ENCODE measurements around the gene MT1F. TPM values are rescaled to one million over a fixed set of nuclear protein-coding genes. Genes with fewer than 3 reads are reported as not detected.

Gene MT1F
- total RNA-seq, 1 experiment from 2014 or later: 2.1 TPM

DNA sequence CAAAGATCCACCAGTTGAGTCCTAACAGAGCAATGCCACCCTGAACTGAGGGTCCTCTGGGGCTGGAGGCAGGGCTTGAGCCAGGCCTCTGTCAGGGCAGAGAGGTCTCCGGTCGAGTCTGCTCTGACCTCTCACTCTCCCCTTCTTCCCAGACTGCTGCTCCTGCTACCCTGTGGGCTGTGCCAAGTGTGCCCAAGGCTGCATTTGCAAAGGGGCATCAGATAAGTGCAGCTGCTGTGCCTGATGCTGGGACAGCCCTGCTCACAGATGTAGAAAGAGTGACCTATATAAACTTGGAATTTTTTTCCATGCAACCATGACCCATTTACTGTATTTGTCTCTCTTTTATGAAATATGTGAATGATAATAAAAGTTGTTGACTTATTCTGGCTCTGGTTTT lies 8.5 kb upstream of the MT1F start:
- Histone ChIP-seq H3K36me3 (ENCODE audit: control insufficient read depth, insufficient read depth, low read length) (no peaks in the 10 kb centered on the region), H3K4me3 (ENCODE audit: low read depth in 2 of 2, low read length in 2 of 2) (no peak overlapping the region), H3K4me1 (ENCODE audit: control insufficient read depth, insufficient read depth, low read length) (no peaks in the 10 kb centered on the region), H3K27ac (ENCODE audit: low read length) (no peak overlapping the region), H3K9me3 (ENCODE audit: control insufficient read depth, insufficient read depth, low read depth, low read length) (no peaks in the 10 kb centered on the region), H3K27me3 (ENCODE audit: control insufficient read depth, insufficient read depth, low read length) (no peaks in the 10 kb centered on the region)
- no peak for DNase-seq (ENCODE audit: low read depth, low spot score)
- intact Hi-C loops (cut with micrococcal nuclease; ENCODE audit: unreplicated experiment) (no loop called here), in situ Hi-C loops (cut with HindIII; ENCODE audit: low pct_unique_long_range_greater_than_20kb, low sequenced_read_pairs) (no loop called here)
- TF ChIP-seq, protein P1, sequence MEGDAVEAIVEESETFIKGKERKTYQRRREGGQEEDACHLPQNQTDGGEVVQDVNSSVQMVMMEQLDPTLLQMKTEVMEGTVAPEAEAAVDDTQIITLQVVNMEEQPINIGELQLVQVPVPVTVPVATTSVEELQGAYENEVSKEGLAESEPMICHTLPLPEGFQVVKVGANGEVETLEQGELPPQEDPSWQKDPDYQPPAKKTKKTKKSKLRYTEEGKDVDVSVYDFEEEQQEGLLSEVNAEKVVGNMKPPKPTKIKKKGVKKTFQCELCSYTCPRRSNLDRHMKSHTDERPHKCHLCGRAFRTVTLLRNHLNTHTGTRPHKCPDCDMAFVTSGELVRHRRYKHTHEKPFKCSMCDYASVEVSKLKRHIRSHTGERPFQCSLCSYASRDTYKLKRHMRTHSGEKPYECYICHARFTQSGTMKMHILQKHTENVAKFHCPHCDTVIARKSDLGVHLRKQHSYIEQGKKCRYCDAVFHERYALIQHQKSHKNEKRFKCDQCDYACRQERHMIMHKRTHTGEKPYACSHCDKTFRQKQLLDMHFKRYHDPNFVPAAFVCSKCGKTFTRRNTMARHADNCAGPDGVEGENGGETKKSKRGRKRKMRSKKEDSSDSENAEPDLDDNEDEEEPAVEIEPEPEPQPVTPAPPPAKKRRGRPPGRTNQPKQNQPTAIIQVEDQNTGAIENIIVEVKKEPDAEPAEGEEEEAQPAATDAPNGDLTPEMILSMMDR (IDR thresholded peaks at IDR 0.05): no peak
- TF ChIP-seq SIN3A (IDR thresholded peaks at IDR 0.05; ENCODE audit: borderline replicate concordance, insufficient read depth, low read depth, low read length) (no peak), POLR2AphosphoS5 (IDR thresholded peaks at IDR 0.05; ENCODE audit: low read depth, low read length) (no peak), TCF7L2 (IDR thresholded peaks at IDR 0.05; ENCODE audit: low read depth, low read length) (no peak)
- TF ChIP-seq, protein P2, sequence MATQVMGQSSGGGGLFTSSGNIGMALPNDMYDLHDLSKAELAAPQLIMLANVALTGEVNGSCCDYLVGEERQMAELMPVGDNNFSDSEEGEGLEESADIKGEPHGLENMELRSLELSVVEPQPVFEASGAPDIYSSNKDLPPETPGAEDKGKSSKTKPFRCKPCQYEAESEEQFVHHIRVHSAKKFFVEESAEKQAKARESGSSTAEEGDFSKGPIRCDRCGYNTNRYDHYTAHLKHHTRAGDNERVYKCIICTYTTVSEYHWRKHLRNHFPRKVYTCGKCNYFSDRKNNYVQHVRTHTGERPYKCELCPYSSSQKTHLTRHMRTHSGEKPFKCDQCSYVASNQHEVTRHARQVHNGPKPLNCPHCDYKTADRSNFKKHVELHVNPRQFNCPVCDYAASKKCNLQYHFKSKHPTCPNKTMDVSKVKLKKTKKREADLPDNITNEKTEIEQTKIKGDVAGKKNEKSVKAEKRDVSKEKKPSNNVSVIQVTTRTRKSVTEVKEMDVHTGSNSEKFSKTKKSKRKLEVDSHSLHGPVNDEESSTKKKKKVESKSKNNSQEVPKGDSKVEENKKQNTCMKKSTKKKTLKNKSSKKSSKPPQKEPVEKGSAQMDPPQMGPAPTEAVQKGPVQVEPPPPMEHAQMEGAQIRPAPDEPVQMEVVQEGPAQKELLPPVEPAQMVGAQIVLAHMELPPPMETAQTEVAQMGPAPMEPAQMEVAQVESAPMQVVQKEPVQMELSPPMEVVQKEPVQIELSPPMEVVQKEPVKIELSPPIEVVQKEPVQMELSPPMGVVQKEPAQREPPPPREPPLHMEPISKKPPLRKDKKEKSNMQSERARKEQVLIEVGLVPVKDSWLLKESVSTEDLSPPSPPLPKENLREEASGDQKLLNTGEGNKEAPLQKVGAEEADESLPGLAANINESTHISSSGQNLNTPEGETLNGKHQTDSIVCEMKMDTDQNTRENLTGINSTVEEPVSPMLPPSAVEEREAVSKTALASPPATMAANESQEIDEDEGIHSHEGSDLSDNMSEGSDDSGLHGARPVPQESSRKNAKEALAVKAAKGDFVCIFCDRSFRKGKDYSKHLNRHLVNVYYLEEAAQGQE (IDR thresholded peaks at IDR 0.05; ENCODE audit: insufficient read depth in 1 of 2, low read depth in 2 of 2, low read length in 1 of 2): no peak
- CTCF ChIA-PET: no interaction called here
- POLR2A ChIA-PET: no interaction called here
- no TSS peak for BruUV-seq (replicated peaks)
- no peak for ATAC-seq

DNA sequence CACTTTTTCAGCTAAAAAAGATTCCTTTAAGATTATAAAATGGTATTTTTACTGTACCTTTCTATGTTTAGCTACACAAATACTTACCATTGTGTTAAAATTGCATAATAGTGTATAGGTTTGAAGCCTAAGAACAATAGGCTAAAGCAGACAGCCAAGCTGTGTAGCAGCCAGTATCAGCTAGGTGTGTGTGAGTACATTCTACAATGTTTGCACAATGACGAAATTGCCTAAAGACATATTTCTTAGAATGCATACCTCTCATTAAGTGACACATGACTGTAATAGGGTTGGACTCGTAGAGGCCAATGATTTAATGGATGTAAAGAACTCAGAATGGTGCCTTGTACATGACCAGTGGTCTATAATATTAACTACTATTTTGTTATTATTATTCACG lies 7.9 kb upstream of the MT1F start:
- Histone ChIP-seq H3K36me3 (ENCODE audit: control insufficient read depth, insufficient read depth, low read length) (no peaks in the 10 kb centered on the region), H3K27ac (ENCODE audit: low read length) (no peak overlapping the region), H3K27me3 (ENCODE audit: control insufficient read depth, insufficient read depth, low read length) (no peaks in the 10 kb centered on the region), H3K4me1 (ENCODE audit: control insufficient read depth, insufficient read depth, low read length) (no peaks in the 10 kb centered on the region), H3K9me3 (ENCODE audit: control insufficient read depth, insufficient read depth, low read depth, low read length) (no peaks in the 10 kb centered on the region), H3K4me3 (ENCODE audit: low read depth in 2 of 2, low read length in 2 of 2) (no peak overlapping the region)
- BruUV-seq (replicated peaks): no TSS peak
- TF ChIP-seq TCF7L2 (IDR thresholded peaks at IDR 0.05; ENCODE audit: low read depth, low read length): no peak
- ChIA-PET CTCF (no interaction called here), POLR2A (no interaction called here)
- ATAC-seq (no peak), DNase-seq (ENCODE audit: low read depth, low spot score) (no peak)
- intact Hi-C loops (cut with micrococcal nuclease; ENCODE audit: unreplicated experiment) (no loop called here), in situ Hi-C loops (cut with HindIII; ENCODE audit: low pct_unique_long_range_greater_than_20kb, low sequenced_read_pairs) (no loop called here)

DNA sequence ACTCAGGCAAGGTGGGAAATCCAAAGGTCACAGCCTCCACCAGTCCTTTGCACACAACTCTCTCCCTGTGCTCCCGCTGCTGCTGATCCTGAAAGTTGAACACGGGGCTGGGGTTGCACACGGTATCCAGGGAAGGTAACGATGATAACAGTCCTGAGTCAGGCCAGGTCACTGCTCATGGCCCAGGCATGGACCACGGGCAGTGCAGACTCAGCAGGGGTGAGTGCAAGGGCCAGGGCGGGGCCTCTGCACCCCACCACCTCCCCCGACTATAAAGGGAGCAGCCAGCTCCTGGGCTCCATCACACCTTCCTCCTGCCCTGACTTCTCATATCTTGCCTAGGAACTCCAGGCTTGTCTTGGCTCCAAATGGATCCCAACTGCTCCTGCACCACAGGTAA lies 6.2 kb upstream of the MT1F start, which contains the start of gene MT1B:
MT1B (plus strand) TSS at position 301 of the 400 bp plus-strand sequence; CDS start at position 369, 68 bp downstream.
- Histone ChIP-seq H3K27me3 (ENCODE audit: control insufficient read depth, insufficient read depth, low read length) (no peaks in the 10 kb centered on the region), H3K36me3 (ENCODE audit: control insufficient read depth, insufficient read depth, low read length) (no peaks in the 10 kb centered on the region), H3K4me3 (ENCODE audit: low read depth in 2 of 2, low read length in 2 of 2) (no peak within 1 kb of the TSS), H3K4me1 (ENCODE audit: control insufficient read depth, insufficient read depth, low read length) (no peaks in the 10 kb centered on the region), H3K9me3 (ENCODE audit: control insufficient read depth, insufficient read depth, low read depth, low read length) (no peaks in the 10 kb centered on the region), H3K27ac (ENCODE audit: low read length) (no peak within 1 kb of the TSS)
- DNase-seq (ENCODE audit: low read depth, low spot score) (no peak), ATAC-seq (no peak)
- POLR2A ChIA-PET: no interaction called here
- intact Hi-C loops (cut with micrococcal nuclease; ENCODE audit: unreplicated experiment) (no loop called here), in situ Hi-C loops (cut with HindIII; ENCODE audit: low pct_unique_long_range_greater_than_20kb, low sequenced_read_pairs) (no loop called here)
- no peak for TF ChIP-seq POLR2AphosphoS5 (IDR thresholded peaks at IDR 0.05; ENCODE audit: low read depth, low read length)
- TF ChIP-seq TCF7L2 (IDR thresholded peaks at IDR 0.05; ENCODE audit: low read depth, low read length): no peak
- TF ChIP-seq, protein P2 (IDR thresholded peaks at IDR 0.05; ENCODE audit: insufficient read depth in 1 of 2, low read depth in 2 of 2, low read length in 1 of 2): no peak
- TF ChIP-seq, protein P1 (IDR thresholded peaks at IDR 0.05): no peak
- TF ChIP-seq SIN3A (IDR thresholded peaks at IDR 0.05; ENCODE audit: borderline replicate concordance, insufficient read depth, low read depth, low read length): no peak
- CTCF ChIA-PET: no interaction called here
- BruUV-seq (replicated peaks): no TSS peak

Data from Panc1 (cell line).